Raji (cell line): ENCODE data around the gene RFNG.

Experiments used
- POLR2A ChIP-seq: IDR thresholded peaks from 2 replicates; pipeline ENCODE4 v1.6.1; 2011; ENCODE audit warnings: low read depth, low read length, control low read depth; ENCODE audit not compliant: insufficient read depth

RFNG gene

DNA sequence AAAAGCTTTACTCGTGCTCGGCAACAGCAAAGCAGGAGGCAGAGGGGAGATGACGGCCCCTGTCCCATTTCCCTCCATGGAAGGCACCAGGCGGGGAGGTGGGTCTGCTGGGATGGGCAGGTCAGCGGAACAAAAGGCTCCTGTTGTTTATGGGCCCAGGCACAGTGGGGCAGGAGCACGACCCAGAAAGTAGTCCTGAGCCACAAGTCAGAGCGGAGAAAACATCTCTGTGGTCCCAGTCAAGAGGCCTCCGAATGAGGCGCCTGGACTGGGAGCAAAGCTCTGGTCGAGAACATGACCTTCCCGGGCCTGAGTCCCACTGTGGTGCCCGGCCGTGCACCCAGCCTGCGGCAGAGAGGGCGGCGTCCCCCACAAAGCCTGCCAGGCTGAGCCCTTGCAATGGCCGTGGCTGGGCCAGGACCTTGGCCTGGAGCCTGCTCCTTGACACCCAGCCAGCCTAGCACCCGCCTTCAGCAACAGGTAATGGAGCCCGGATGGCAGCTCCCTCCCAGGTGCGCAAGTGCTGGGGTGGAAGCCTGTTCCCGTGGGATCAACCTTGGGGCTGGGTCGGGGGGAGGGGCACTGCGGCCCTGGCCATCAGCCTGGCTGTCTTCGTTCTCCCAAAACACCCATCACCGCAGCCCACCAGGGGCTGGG is 3.6 kb downstream of the RFNG start:
- TF ChIP-seq POLR2A, result no peak

DNA sequence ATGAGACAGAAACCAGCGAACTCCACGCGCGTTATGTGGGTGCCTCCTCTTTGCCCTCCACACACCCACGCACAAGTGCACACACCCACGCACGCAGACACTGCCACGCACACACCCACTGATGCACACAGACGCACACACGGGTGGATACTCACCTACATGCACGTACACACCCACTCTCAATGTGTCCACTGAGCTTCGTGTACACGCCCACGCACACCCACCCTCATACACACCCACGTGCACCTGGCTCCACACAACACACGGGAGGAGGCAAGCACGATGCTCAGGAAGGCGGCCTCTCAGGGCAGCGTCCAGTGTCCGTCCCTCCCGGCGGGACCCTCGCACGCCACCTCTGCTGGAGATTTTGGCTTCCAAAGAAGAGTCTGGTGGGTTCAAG is 4.2 kb downstream of the RFNG start:
- TF ChIP-seq POLR2A, result no peak

DNA sequence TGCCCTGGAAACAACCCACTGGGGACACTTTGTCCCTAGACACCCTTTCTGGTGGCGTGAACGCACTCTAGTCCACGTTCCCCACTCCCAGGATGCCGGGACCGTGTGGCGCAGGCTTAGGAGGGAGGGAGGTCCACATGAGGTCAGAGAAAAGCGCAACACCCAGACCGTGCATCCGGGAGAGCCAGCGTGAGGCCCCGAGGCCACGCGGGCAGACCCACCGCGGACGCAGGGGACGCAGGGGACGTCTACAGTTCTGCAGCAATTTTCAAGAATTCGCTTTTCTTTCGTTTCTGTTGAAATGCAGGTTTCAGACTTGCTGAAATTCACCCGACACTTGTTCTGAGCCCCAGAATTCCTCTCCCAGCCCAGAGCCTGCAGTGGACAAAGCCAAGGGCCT is 4.7 kb downstream of the RFNG start:
- no peak for TF ChIP-seq POLR2A

DNA sequence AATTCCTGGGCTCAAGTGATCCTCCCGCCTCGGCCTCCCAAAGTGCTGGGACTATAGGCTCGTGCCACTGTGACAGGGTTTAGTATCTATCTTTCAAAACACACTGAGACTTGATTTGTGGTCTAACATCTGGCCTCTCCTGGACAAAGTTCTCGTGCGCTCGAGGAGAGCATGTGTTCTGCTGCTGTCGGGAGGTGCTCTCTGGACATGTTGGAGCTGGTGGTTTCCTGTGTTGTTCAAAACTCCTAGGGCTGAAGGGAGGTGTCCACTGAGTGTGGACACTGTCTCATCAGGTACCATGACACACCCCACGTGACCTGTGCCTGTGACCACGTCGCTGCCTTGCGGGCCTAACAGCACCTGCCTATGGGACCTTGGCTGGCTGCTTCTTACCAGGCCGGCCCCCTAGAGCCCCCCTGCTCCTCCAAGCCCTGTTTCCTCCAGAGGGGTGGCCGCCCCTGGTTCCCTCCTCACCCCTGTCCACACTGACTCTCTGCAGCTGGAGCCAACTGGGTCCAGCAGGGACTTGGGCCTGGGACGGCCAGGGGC is 5.6 kb downstream of the RFNG start:
- no peak for TF ChIP-seq POLR2A

DNA sequence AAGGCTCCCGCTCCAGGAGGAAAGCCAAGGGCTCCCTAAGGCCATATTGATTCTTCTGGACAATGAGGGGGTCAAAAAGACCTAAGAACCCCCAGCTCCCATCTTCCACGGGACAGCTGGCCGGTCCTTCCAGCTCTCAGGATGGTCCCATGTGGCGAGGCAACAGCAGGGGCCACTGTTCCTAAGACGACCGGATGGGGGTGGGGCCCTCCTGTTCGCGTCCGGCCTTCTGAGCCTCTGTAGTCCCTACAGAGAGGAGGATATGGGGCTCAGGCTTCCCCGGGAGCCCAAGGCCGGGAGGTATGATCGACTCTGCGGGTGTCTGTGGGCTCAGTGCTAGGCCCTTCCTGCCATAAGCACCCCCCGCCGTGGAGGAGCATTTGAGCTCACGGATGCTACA is 8.1 kb downstream of the RFNG start:
- no peak for TF ChIP-seq POLR2A

DNA sequence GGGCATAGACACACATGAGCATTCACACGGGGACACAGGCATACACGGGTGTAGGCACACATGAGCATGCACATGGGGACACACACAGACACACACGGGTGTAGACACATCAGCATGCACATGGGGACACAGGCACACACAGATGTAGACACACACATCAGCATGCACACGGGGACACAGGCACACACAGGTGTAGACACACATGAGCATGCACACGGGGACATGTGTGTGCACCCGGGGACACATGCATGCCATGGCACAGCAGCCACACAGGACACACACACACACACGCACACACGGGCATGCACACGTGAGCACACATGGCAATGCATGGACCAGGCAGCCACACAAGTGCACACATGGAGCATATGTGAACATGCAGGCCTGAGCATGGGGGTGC is 9.0 kb downstream of the RFNG start:
- no peak for TF ChIP-seq POLR2A

DNA sequence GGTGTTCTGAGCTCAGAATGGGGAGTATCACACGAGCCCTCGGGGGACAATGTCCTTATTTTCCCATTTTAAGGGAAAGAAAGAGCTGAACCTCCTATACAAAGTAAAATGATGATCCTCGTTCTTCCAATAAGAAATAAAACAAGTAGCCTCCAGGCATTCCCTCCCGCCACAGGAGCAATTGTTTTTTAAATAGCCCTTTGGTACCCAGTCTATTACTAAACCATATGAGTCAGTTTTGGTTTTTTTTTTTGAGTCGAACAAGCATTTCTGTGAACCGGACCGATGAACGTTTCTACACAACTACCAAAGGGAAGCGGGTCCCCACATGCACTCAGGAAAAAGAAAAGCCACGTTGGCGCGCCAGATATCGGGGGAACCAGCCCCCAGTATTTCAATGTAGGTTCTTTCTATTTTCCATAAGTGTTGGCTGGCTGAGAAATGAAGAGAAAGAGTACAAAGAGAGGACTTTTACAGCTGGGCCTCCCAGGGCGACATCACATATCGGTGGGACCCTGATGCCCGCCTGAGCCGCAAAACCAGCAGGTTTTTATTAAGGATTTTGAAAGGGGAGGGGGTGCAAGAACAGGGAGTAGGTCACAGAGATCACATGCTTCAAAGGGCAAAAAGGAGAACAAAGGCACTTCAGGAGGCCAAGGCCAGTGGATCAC is 10.3 kb downstream of the RFNG start:
- TF ChIP-seq POLR2A, result no peak

DNA sequence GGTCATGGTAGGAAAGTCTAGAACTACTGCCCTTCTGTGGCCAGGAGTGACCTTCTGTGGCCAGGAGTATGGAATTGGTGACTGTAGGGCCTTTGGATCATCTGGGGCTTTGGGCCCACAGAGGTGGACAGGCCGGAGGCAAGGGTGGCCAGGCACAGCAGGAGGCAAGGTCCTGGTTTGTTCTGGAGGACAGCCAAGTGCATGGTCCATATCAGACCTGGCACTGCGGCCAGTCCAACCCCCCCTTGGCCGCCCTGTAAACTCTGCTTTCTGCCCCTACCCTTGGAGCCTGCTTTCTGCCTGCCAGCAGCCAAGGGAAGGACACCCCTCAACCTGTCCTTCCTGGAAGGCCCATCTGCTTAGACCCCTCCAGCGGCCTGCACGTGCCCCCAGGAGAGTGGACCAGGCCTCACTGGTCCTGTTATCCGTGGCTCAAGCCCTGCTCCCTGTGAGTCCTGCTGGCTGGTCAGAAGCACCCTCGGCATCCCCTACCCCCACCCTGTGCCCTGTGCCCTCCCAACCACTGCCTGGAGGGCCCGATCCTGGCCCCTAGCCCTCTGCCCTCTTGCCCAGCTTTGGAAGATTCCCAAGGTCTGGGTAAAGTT is 11.8 kb downstream of the RFNG start:
- TF ChIP-seq POLR2A, result no peak

DNA sequence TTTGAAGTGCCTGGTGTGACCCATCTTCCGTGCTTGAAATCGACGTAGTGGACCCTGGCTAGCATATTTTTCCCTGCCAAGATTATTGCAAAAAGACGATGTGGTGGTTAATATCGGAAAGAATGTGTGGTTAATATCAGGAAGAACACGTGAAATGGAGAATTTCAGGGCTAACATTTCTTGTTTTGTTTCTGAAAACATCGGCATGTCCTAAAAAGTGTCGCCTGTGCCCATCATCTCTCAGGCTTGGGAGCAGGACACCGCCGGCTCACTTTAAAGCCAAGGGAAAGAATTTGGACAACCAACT is 13.8 kb downstream of the RFNG start:
- TF ChIP-seq POLR2A, result no peak

DNA sequence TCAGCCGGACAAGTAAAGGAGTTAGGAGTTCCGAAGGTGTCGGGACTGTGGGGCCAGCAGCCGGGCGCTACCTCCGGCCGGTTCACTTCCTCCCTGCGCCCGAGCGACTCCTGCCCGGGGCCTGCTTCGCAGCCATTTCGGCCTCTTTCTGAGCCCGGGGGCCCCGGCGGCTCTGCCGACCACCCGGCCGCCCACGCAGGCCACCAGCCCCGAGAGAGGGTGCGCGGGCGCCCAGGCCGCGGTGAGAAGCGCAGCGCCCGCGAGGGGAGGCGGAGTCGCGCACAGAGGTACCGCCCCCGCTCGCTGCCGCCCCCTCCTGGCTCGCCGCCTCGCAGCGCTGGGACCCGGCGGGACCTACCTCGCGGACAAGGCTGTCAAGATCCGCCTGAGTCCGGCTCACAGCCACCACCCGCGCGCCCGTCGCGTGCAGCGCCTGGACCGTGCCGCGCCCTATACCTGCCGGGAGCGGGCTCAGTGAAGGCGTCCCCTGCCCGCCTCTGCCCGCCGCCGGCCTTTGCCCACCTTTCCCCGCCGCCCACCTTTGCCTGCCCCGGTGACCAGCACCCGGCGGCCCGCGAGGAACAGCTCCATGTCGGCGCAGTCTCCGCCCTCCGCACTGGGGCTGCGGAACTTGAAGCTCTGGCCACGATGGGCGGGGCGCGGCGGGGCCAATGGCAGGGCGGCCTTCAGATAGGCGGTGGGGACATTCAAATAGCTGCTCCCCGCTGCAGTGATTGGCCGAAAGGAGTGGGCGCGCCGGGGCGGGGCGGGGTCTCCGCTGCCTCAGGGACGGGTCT is 14.3 kb downstream of the RFNG start, which contains the start of gene DCXR:
TSS of gene DCXR (minus strand) at position 606 of the 797 bp plus-strand sequence. CDS start at position 591, 15 bp downstream.
- peak; percentile 97 for TF ChIP-seq POLR2A

DNA sequence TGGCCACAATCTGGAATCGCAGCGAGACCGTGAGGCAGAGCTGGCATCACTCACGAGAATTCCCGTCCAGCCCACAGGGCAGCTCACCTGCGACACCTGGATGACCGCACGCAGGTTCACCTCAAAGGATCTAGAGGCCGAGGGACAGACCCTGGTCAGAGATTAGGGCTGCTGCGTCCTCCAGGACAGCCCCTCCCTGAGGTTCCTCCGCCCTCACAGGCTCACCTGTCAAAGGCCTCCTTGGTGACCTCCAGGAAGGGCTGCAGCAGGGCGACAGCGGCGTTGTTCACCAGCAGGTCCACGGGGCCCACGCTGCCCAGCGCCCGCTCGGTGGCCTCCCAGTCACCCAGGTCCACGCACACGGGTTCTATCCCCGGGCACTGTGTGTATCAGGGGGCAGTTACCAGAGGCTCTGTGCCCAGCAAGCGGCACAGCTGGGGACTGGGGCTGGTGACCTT is 14.9 kb downstream of the RFNG start:
- TF ChIP-seq POLR2A, result no peak

DNA sequence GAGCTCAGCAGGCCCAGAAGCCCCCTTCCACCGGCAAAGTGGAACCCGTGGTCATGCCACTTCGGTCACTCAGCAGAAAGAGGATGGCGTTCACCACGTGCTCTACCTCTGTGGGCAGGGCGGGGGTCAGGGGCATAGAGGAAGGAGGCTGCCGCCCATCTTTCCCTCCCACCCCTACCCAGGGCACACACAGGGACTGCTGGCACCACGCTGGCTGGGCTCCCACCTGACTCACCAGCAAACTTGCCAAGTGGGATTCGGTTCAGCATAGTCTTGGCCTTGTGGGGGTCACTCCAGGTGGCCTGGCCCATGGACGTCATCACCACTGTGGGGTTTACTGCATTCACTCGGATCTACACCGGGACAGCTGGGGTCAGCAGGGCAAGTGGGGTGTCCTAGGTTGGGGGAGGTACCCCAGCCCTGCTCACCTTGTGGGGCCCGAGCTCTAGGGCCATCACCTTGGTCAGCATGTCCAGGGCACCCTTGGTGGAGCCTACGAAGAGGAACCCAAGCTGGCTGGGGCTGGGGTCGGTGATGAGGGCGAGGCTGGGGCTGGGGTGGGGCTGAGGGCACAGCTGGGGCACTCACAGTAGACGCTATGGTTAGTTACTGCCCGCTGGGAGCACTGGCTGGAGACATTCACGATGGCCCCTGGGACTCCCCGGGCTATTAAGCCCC is 15.5 kb downstream of the RFNG start:
- 0 out of 2 replicates have a peak, but pooled peaks have one; percentile 15 for TF ChIP-seq POLR2A

DNA sequence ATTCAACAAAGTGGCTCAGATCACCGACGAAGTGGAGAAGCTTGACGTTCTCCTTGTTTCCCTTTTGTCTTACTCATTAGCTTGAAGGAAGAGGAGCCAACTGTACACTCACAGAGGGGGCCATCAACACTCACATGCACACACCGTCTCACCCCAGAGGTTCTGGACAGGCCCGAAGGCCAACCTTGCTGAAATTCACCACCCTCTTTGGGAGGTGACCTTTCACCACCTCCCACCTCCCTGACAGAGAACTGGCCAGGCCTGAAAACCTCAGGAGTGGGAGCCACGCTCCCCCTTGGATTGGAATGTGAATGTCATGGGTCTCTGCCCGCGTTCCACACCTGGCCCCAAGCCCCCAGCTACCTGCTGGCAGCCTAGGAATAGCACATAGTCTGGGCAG is 16.1 kb downstream of the RFNG start:
- no peak for TF ChIP-seq POLR2A

DNA sequence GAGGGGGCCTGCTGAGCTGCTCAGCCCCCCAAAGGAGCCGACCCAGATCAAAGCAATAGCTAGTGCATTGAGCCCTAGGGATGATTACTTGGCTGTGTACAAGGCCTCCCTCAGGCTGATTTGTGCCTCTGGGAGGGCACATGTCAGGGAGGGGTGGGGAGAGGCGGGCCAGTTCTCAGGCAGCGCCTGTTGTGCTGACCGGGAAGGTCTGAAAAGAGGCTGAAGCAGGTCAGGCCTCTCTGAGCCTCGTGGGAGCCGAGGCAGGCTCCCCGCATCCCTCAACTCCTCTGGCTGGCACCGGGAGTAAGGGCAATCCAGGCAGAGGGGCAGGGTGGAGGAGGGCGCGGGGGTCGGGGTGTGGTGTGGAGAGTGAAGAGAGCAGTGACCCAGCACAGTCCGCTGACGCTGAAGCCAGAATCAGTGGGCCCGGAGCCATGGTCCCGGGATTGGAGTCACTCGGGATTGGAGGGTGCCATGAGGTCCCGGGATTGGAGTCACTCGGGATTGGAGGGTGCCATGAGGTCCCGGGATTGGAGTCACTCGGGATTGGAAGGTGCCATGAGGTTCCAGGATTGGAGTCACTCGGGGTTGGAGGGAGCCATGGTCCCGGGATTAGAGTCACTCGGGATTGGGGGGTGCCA is 17.1 kb downstream of the RFNG start:
- TF ChIP-seq POLR2A, result no peak
